Astrocyte (in vitro differentiated cells and primary cell): ENCODE results near the gene ARAP1.

Experiments
- EZH2 ChIP-seq: IDR thresholded peaks from 2 replicates; pipeline ENCODE4 v1.6.1; 2012; ENCODE audit warnings: mild to moderate bottlenecking, low read length, inconsistent platforms; ENCODE audit not compliant: insufficient read depth
- TF ChIP-seq, protein P1 (sequence below): IDR thresholded peaks from 2 replicates; pipeline ENCODE4 v1.5.1; 2011; ENCODE audit warnings: low read depth, mild to moderate bottlenecking, inconsistent platforms, low read length, moderate library complexity; ENCODE audit not compliant: insufficient read depth

DNA sequence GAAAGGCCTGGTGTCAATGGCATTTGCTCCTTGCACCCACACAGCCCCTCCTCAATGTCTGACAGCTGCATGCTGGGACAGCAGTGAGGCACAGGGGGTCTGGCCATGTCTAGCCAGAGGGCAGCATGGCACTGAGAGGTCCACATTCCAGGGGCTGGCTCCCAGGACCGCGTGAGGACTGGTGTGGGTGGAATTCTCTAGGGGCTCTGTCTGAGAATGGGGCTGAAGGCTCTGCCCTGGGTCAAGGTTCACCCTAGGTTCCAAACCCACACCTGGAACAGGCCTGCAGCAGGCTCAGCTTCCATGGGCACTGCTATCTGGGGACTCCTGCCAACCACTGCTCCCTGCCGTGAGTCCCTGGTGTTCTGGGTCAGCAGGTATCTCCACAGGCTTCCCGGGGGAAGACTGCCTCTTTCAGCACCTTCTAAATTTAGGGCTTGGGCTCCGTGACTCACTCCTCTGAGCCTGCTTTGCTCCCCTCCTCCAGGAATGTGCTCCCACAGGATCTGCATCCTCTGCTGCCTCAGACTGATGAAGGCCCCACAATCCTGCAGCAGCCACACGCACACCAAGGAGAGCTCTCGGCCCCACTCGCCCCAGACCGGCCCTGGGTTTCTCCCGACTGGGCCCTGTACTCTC is 37.4 kb upstream of the ARAP1 start:
- TF ChIP-seq, protein P1, sequence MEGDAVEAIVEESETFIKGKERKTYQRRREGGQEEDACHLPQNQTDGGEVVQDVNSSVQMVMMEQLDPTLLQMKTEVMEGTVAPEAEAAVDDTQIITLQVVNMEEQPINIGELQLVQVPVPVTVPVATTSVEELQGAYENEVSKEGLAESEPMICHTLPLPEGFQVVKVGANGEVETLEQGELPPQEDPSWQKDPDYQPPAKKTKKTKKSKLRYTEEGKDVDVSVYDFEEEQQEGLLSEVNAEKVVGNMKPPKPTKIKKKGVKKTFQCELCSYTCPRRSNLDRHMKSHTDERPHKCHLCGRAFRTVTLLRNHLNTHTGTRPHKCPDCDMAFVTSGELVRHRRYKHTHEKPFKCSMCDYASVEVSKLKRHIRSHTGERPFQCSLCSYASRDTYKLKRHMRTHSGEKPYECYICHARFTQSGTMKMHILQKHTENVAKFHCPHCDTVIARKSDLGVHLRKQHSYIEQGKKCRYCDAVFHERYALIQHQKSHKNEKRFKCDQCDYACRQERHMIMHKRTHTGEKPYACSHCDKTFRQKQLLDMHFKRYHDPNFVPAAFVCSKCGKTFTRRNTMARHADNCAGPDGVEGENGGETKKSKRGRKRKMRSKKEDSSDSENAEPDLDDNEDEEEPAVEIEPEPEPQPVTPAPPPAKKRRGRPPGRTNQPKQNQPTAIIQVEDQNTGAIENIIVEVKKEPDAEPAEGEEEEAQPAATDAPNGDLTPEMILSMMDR, result no peak
- no peak for TF ChIP-seq EZH2
